SK-N-MC (cell line): ENCODE results near the gene VWC2.

Source experiments
- DNase-seq: peaks from one replicate; pipeline ENCODE4 v3.0.0-alpha.2; 2011; ENCODE audit warnings: low read depth, low spot score
- H3K27ac ChIP-seq: fragments of 200-600 bp; sonication (generic); 2 replicates; pipeline ENCODE4 v1.5.1; 2016; ENCODE audit warnings: mixed run types
- H3K36me3 ChIP-seq: fragments of 200-600 bp; sonication (generic); 2 replicates; pipeline ENCODE4 v1.6.1; 2017; ENCODE audit warnings: antibody characterized with exemption, low read length, mixed read lengths; ENCODE audit not compliant: insufficient read depth
- H3K4me3 ChIP-seq: fragments of 200-600 bp; sonication (generic); 2 replicates; pipeline ENCODE4 v1.5.1; 2016
- H3K9ac ChIP-seq: fragments of 200-600 bp; sonication (generic); 2 replicates; pipeline ENCODE4 v1.8.0; 2017; ENCODE audit warnings: mixed run types, mixed read lengths; ENCODE audit not compliant: insufficient read length
- H3K9me3 ChIP-seq: fragments of 200-600 bp; sonication (generic); 2 replicates; pipeline ENCODE4 v1.6.1; 2017; ENCODE audit warnings: low read depth, mild to moderate bottlenecking, antibody characterized with exemption, low read length, moderate library complexity, mixed read lengths
- EZH2 ChIP-seq: fragments of 200-600 bp; sonication (generic); IDR thresholded peaks from one replicate; pipeline ENCODE4 v1.6.1; 2017; ENCODE audit warnings: antibody characterized with exemption
- FOXP2 ChIP-seq: optimal IDR thresholded peaks from 2 replicates; pipeline ENCODE3; 2011; ENCODE audit warnings: mild to moderate bottlenecking, moderate library complexity; ENCODE audit not compliant: insufficient read depth; ENCODE audit errors: extremely low read length, control extremely low read depth
- POLR2AphosphoS5 ChIP-seq: IDR thresholded peaks from 2 replicates; pipeline ENCODE4 v1.6.1; 2012; ENCODE audit warnings: mild to moderate bottlenecking, low read depth, low read length, borderline replicate concordance

The VWC2 gene

GRCh38 chr7:49773218-49773935 lies at the start of gene VWC2:
Gene VWC2 (plus strand): TSS chr7:49773638. CDS start chr7:49775436, 1,798 bp downstream.
- Histone ChIP-seq H3K4me3 (no peak within 1 kb of the TSS), H3K9ac (no peak within 1 kb of the TSS)

DNA sequence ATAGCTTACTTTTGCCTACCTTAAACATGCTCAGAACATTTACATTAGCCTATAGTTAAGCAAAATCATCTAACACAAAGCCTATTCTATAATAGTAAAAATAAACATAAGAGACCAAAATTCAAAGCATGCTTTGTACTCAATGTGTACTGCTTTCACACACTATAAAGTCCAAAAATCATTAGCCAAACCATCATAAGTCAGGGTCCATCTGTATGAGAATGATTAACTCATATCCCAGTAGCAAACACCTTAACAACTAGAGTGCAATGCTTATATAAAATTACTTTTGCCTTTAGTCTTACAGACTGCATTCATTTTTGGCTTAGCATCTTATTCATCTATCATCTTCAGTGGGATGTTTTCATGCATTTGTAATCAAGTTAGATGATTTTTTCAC lies 49.4 kb upstream of the VWC2 start:
- DNase-seq = no peak
- no peak overlapping the region for H3K27ac ChIP-seq
- H3K4me3 ChIP-seq = no peak overlapping the region
- no peak overlapping the region for H3K9ac ChIP-seq
- TF ChIP-seq POLR2AphosphoS5 = no peak
- no peak for TF ChIP-seq EZH2
- no peak for TF ChIP-seq FOXP2
- H3K9me3 ChIP-seq = no peaks in the 10 kb centered on the region
- H3K36me3 ChIP-seq = no peaks in the 10 kb centered on the region

More at GRCh38 chr7:49773218-49773935, at the start of gene VWC2:
- no peak for DNase-seq
- Histone ChIP-seq H3K36me3 (no peaks in the 10 kb centered on the region), H3K9me3 (no peaks in the 10 kb centered on the region), H3K27ac (no peak within 1 kb of the TSS)
- TF ChIP-seq POLR2AphosphoS5 = no peak
- TF ChIP-seq EZH2 = no peak

- H3K27ac ChIP-seq = no peak overlapping the region
- no peak overlapping the region for H3K9ac ChIP-seq
- no peak for DNase-seq
- TF ChIP-seq POLR2AphosphoS5 (no peak), EZH2 (no peak), FOXP2 (no peak)
- H3K9me3 ChIP-seq = no peaks in the 10 kb centered on the region
- no peaks in the 10 kb centered on the region for H3K36me3 ChIP-seq
- no peak overlapping the region for H3K4me3 ChIP-seq
Measured at GRCh38 chr7:49731836-49732235, 41.6 kb upstream of the VWC2 start.

DNA sequence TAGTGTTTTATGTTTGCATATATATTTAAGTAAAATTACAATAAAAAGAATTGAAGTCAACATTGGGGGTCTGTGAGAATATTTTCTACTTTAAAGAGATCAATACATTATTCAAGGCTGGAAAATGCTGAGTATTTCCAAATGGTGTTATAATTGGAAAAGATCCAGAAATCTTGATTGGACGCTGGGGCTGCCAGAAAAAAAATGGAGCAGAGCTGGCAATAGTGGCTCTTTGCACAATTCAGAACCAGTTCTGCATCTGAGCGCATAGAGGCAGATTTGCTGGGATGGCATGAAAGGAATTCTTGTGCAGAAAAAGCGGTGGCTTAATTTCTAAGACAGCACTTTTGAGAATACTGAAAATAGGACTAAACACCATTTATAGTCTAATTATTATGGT lies 10.8 kb upstream of the VWC2 start:
- H3K36me3 ChIP-seq = no peaks in the 10 kb centered on the region
- no peak for TF ChIP-seq POLR2AphosphoS5
- no peak overlapping the region for H3K4me3 ChIP-seq
- DNase-seq = no peak
- no peak overlapping the region for H3K27ac ChIP-seq
- H3K9me3 ChIP-seq = no peaks in the 10 kb centered on the region
- H3K9ac ChIP-seq = no peak overlapping the region

DNA sequence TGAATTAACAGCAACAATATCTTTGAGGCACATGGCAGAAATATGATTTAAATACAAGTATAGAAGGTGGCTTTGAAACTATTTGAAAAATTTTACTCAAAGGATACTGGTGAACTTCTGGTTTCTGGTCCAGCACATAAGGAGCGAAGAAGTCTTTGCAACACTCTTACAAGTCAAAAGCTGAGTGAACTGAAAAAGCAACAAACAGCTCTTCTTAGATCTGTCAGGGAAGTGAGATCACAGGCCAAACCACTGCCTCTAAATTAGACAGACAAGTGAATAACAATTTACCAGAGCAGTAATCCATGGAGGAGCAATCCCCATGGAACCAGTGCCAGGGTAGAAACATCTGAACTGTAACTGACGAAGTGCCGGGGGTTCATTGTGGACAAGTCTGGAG lies 9.6 kb upstream of the VWC2 start:
- no peak for TF ChIP-seq POLR2AphosphoS5
- TF ChIP-seq FOXP2 = no peak
- no peak for TF ChIP-seq EZH2
- H3K36me3 ChIP-seq = no peaks in the 10 kb centered on the region
- H3K9me3 ChIP-seq = no peaks in the 10 kb centered on the region
- H3K9ac ChIP-seq = no peak overlapping the region
- no peak overlapping the region for H3K4me3 ChIP-seq
- no peak for DNase-seq
- H3K27ac ChIP-seq = no peak overlapping the region

- H3K27ac ChIP-seq = no peak overlapping the region
- no peaks in the 10 kb centered on the region for H3K36me3 ChIP-seq
- H3K9ac ChIP-seq = no peak overlapping the region
- TF ChIP-seq EZH2 (no peak), POLR2AphosphoS5 (no peak), FOXP2 (no peak)
- DNase-seq = no peak
- no peaks in the 10 kb centered on the region for H3K9me3 ChIP-seq
- no peak overlapping the region for H3K4me3 ChIP-seq
Measured at GRCh38 chr7:49766966-49767365, 6.5 kb upstream of the VWC2 start.

DNA sequence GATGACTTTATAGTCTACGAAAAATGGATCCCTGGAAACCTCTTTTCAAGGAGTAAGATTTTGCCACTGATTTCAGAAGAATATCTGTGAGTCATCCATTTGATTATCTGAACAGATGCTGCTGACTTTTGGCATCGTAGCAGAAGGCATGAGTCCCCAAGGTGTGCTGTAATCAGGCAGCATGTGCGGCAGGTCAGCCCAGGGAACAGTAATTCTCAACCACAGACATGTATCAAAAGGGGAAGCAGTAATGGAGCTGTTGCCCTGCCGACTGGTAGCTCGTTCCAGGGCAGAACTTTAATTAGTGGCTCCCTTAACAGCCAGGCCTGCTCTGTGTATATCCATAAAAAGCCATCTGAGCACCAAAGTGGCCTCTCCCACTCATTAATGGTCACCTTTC lies 5.7 kb upstream of the VWC2 start:
- no peak for DNase-seq
- H3K9me3 ChIP-seq = no peaks in the 10 kb centered on the region
- TF ChIP-seq EZH2 (no peak), FOXP2 (no peak), POLR2AphosphoS5 (no peak)
- H3K9ac ChIP-seq = no peak overlapping the region
- H3K36me3 ChIP-seq = no peaks in the 10 kb centered on the region
- no peak overlapping the region for H3K4me3 ChIP-seq
- no peak overlapping the region for H3K27ac ChIP-seq

GRCh38 chr7:49768254-49768653 lies 5.2 kb upstream of the VWC2 start:
- Histone ChIP-seq H3K9ac (no peak overlapping the region), H3K4me3 (no peak overlapping the region), H3K9me3 (no peaks in the 10 kb centered on the region), H3K27ac (no peak overlapping the region), H3K36me3 (no peaks in the 10 kb centered on the region)
- TF ChIP-seq FOXP2 (no peak), POLR2AphosphoS5 (no peak)
- no peak for DNase-seq

GRCh38 chr7:49768835-49769234 lies 4.6 kb upstream of the VWC2 start:
- Histone ChIP-seq H3K36me3 (no peaks in the 10 kb centered on the region), H3K4me3 (no peak overlapping the region), H3K27ac (no peak overlapping the region), H3K9ac (no peak overlapping the region), H3K9me3 (no peaks in the 10 kb centered on the region)
- DNase-seq = no peak
- TF ChIP-seq EZH2 (no peak), FOXP2 (no peak), POLR2AphosphoS5 (no peak)
